ENCODE data around the gene PTPN1. TPM values are rescaled to one million over a fixed set of nuclear protein-coding genes. Genes with fewer than 3 reads are reported as not detected.

PTPN1 gene
- total and polyA plus RNA-seq, 2 experiments from 2014 or later: 16.9 to 26.4 TPM

- Mint-ChIP-seq H3K36me3 (ENCODE audit: low read depth) (no peaks in the 10 kb centered on the region), H3K9me3 (no peaks in the 10 kb centered on the region), H3K27ac (no peak overlapping the region), H3K4me3 (no peak overlapping the region), H3K27me3 (ENCODE audit: insufficient read depth, low read depth, poor library complexity) (peaks cover 5% of the 10 kb centered on the region), H3K4me1 (peaks cover 2% of the 10 kb centered on the region; the same call in 1 of the 3 replicates)
- Histone ChIP-seq H3K4me1 (ENCODE audit: insufficient read depth) (no peaks in the 10 kb centered on the region), H3K36me3 (ENCODE audit: insufficient read depth) (no peaks in the 10 kb centered on the region), H3K4me3 (no peak overlapping the region), H3K4me2 (no peak overlapping the region), H2AFZ (no peak overlapping the region), H3K79me2 (replicated peaks; ENCODE audit: insufficient read depth) (peaks cover 94% of the 10 kb centered on the region), H3K27me3 (ENCODE audit: insufficient read depth) (no peaks in the 10 kb centered on the region), H4K20me1 (replicated peaks; ENCODE audit: insufficient read depth) (peaks cover 11% of the 10 kb centered on the region), H3K9me2 (ENCODE audit: insufficient read depth) (no peaks in the 10 kb centered on the region), H3F3A (replicated peaks; ENCODE audit: low read depth) (no peaks in the 10 kb centered on the region), H3K27ac (ENCODE audit: low read depth) (no peak overlapping the region)
- no peak for ATAC-seq
- no peak for DNase-seq (ENCODE audit: low spot score)
- TF ChIP-seq NANOG (IDR thresholded peaks at IDR 0.05; ENCODE audit: borderline replicate concordance) (no peak), ZNF462 (CRISPR knock-in tag; IDR thresholded peaks at IDR 0.05) (no peak), ZNF331 (CRISPR knock-in tag; IDR thresholded peaks at IDR 0.05; ENCODE audit: low read depth) (no peak), ZNF114 (CRISPR knock-in tag; IDR thresholded peaks at IDR 0.05) (no peak), POLR2AphosphoS5 (IDR thresholded peaks at IDR 0.05; ENCODE audit: low read depth) (no peak)
Measured at GRCh38 chr20:50533061-50533460, 22.9 kb downstream of the PTPN1 start.

DNA sequence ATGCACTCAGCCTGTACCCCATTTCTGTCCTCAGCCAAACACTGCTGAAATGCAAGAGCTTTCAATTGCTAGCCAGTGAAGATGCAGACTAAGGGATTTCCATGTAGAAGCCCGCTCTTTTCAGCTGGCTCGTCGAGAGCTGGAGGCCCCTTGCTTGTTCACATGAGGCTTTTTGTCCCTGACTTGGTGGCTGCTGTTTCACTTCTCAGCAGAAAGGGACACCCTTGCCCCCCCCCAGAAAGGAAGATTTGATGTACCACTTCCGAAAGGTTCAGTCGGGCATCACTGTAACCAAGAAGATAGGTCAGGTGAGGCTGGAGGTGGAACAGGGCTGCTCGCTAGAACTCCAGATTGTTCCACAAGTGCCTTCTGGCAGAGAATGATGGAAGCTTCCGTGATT, 23.3 kb downstream of the PTPN1 start:
- H3K27ac Mint-ChIP-seq: no peak overlapping the region
- H3K27me3 Mint-ChIP-seq (ENCODE audit: insufficient read depth, low read depth, poor library complexity): peaks cover 5% of the 10 kb centered on the region
- no peak overlapping the region for H2AFZ ChIP-seq
- no peak overlapping the region for H3K27ac ChIP-seq (ENCODE audit: low read depth)
- H3K79me2 ChIP-seq (replicated peaks; ENCODE audit: insufficient read depth): peaks cover 94% of the 10 kb centered on the region
- no peaks in the 10 kb centered on the region for H3K9me3 Mint-ChIP-seq
- H3K4me1 ChIP-seq (ENCODE audit: insufficient read depth): no peaks in the 10 kb centered on the region
- no peaks in the 10 kb centered on the region for H3K9me2 ChIP-seq (ENCODE audit: insufficient read depth)
- no peak for DNase-seq (ENCODE audit: low spot score)
- peaks cover 11% of the 10 kb centered on the region; the same call in 1 of the 2 replicates for H4K20me1 ChIP-seq (replicated peaks; ENCODE audit: insufficient read depth)
- no peak for ATAC-seq
- no peaks in the 10 kb centered on the region for H3K36me3 ChIP-seq (ENCODE audit: insufficient read depth)
- no peak overlapping the region for H3K4me3 Mint-ChIP-seq
- no peaks in the 10 kb centered on the region for H3K36me3 Mint-ChIP-seq (ENCODE audit: low read depth)
- H3K4me2 ChIP-seq: no peak overlapping the region
- H3K4me3 ChIP-seq: no peak overlapping the region
- no peaks in the 10 kb centered on the region for H3K27me3 ChIP-seq (ENCODE audit: insufficient read depth)
- peaks cover 2% of the 10 kb centered on the region; the same call in 1 of the 3 replicates for H3K4me1 Mint-ChIP-seq
- TF ChIP-seq EZH2 (IDR thresholded peaks at IDR 0.05; ENCODE audit: low read depth, unreplicated experiment) (no peak), CTCF (conservative IDR thresholded peaks at IDR 0.05; ENCODE audit: low read depth in 2 of 2) (no peak), NANOG (IDR thresholded peaks at IDR 0.05; ENCODE audit: borderline replicate concordance) (no peak), POLR2AphosphoS5 (IDR thresholded peaks at IDR 0.05; ENCODE audit: low read depth) (no peak)
- H3F3A ChIP-seq (replicated peaks; ENCODE audit: low read depth): no peaks in the 10 kb centered on the region

Data from GM23338 (cell line).